PFSK-1 (cell line): ENCODE results near the gene RNF151.

ENCODE experiments used
- POLR2AphosphoS5 ChIP-seq: IDR thresholded peaks from 2 replicates; pipeline ENCODE4 v1.6.1; 2012; ENCODE audit warnings: low read depth, mild to moderate bottlenecking, control low read depth, low read length, moderate library complexity
- SIN3A ChIP-seq: IDR thresholded peaks from 2 replicates; pipeline ENCODE4 v1.6.1; 2012; ENCODE audit warnings: mild to moderate bottlenecking, low read length, moderate library complexity, borderline replicate concordance; ENCODE audit not compliant: insufficient read depth
- TAF1 ChIP-seq: IDR thresholded peaks from 2 replicates; pipeline ENCODE4 v1.6.1; 2012; ENCODE audit warnings: low read length, control low read depth, borderline replicate concordance; ENCODE audit not compliant: insufficient read depth
- TF ChIP-seq, protein P1 (sequence below), 2 experiments: IDR thresholded peaks; 2 replicates each; pipeline versions ENCODE4 v1.6.1 to v1.8.0; 2011 to 2012; ENCODE audit warnings: low read depth in 2 of 2, low read length in 2 of 2, control low read depth in 1 of 2, inconsistent platforms in 1 of 2, mild to moderate bottlenecking in 1 of 2, moderate library complexity in 1 of 2; ENCODE audit not compliant: insufficient read depth in 1 of 2

DNA sequence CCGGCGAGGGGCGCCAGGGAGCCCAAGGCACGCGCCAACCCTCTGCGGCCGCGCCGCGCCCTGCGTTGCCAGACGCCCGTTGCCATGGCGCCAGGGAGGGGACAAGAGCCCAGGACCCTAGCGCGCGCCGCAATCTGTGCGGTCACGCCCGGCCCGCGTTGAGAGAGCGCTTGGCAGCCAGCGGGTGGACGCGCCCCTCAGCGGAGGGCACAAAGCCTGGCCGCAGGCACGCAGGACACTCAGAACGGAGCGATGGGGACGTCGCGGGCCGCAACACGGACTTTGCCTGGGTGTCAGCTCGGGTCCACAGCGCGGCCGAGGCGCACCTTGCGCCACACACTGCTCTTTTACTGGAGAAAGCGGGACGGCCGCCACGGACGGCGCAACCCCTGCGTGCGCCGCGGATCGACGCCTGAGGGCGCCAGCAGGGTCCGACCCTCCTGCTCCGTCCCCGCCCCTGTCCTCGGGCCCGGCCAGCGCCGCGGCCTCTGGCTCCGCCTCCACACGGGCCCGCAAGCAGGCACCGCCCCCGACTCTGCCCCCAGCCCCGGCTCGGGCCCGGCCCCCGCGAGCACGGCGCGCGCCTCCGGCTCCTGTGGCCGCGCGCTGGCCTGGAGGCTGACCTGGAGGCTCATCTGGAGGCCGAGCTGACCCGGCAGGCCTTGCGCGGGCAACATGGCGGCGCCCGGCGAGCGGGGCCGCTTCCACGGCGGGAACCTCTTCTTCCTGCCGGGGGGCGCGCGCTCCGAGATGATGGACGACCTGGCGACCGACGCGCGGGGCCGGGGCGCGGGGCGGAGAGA lies 17.1 kb downstream of the RNF151 start, which contains the start of gene GFER:
- TF ChIP-seq, protein P1, sequence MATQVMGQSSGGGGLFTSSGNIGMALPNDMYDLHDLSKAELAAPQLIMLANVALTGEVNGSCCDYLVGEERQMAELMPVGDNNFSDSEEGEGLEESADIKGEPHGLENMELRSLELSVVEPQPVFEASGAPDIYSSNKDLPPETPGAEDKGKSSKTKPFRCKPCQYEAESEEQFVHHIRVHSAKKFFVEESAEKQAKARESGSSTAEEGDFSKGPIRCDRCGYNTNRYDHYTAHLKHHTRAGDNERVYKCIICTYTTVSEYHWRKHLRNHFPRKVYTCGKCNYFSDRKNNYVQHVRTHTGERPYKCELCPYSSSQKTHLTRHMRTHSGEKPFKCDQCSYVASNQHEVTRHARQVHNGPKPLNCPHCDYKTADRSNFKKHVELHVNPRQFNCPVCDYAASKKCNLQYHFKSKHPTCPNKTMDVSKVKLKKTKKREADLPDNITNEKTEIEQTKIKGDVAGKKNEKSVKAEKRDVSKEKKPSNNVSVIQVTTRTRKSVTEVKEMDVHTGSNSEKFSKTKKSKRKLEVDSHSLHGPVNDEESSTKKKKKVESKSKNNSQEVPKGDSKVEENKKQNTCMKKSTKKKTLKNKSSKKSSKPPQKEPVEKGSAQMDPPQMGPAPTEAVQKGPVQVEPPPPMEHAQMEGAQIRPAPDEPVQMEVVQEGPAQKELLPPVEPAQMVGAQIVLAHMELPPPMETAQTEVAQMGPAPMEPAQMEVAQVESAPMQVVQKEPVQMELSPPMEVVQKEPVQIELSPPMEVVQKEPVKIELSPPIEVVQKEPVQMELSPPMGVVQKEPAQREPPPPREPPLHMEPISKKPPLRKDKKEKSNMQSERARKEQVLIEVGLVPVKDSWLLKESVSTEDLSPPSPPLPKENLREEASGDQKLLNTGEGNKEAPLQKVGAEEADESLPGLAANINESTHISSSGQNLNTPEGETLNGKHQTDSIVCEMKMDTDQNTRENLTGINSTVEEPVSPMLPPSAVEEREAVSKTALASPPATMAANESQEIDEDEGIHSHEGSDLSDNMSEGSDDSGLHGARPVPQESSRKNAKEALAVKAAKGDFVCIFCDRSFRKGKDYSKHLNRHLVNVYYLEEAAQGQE (IDR thresholded peaks at IDR 0.05; ENCODE audit: insufficient read depth in 1 of 2, low read depth in 2 of 2, low read length in 2 of 2): 0 out of 4 replicates have a peak, but pooled peaks of 1 of the 2 experiments have one; percentile 44
- TF ChIP-seq POLR2AphosphoS5 (peak; percentile 64), SIN3A (peak; percentile 68; the same call in 1 of the 2 replicates), TAF1 (peak; percentile 85)
